HS-27A (cell line): ENCODE results near the gene POMGNT2.

Source experiments
- DNase-seq: peaks from one replicate; pipeline ENCODE4 v3.0.0-alpha.2; 2012; ENCODE audit warnings: low read depth, missing footprints

POMGNT2 gene

DNA sequence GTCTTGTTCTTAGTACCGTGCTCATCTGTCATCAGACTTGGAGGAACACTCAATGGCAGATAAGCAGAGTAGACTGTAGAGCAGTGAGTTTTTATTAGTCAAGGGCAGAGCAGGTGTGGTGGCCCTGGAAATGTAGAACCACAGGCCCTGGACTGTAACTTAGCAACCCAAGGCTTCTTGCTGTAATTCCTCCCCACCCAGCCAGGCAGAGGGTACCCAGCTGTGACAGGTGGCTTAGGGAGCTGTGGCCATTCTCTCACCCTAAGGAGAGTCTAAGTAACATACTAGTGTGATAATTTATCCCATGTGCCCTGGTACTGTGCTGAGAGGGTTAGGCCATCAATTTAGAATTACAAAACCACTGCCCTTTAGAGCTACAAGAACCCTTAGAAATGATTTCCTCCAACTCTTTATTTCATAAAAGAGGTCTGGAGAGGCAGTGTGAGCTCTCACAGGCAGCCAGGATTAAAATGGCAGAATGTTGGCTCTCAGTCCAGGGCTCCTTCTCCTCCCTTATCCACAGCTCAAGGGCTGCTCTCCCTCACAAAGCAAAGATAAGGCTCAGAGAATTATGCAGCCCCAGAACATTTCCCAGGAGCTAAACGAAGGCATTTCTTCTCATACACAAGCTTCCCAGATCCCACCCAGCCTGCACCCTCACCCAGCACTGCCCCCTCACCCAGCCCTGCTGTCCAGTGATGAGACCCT lies 3.0 kb downstream of the POMGNT2 start:
- no peak for DNase-seq

DNA sequence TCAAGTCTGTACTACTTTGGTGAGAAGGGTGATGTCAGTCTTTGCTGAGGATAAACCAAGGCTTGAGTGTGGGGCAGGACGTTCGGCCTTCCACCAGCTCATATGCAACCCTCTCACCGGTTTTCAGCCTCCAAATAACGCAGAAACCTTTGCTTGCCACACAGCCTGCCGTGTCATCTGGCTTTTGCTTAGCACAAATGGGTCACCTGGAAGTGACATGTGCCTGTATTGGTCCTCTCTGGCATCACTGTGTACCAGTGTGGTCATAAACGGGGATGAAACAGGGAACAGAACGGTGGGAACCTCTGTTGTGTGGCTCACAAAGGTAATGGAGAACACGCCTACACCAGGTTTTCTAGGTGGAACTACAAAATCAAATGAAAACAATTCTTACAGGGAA lies 7.1 kb downstream of the POMGNT2 start:
- no peak for DNase-seq

DNA sequence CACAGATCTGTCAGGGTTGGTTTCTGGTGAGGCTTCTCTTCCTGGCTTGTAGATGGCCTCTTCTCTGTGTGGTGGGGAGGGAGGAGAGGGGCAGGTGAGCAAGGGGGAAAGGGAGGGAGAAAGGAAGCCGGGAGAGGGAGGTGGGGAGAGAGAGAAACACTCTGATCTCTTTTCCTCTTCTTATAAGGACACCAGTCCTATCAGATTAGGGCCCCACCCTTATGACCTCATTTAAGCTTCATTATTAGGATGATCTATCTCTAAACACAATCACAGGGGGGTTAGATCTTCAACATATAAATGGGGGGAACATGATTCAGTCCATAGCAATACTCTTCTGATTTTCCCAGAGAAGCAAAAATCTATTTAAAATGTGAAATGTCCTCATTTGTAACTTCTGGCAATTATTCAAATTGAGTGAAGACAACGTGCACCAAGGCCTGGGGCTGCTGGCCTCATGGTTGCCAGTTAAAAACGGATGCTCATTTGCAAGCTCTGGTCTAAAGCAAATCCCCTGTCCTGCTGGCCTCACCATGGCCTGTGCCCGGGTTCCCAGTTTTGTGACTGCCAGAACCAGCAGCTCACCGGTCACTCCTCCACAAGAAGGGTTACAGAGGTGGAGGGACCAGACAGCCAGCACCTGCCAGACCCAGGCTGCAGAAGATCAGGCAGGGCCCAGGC lies 8.3 kb downstream of the POMGNT2 start:
- no peak for DNase-seq

DNA sequence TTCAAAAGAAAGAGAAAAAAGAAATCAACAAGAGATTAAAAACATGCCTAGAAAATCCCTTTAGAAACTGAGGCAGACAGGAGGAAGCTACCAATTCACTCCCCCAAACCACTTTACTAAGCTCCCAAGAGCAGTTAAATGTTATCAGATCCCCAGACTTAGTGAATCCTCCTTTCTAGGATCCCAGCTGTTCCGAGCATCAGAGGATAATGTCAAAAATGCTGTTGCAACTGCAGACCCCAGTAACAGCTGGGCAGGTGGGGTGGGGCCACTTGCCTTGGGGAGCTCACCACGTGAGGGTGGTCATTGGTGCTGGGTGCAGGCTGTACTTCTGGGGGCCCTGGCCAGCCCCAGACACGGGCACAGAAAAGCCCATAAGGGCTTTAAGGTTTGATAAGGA lies 9.1 kb downstream of the POMGNT2 start:
- no peak for DNase-seq

DNA sequence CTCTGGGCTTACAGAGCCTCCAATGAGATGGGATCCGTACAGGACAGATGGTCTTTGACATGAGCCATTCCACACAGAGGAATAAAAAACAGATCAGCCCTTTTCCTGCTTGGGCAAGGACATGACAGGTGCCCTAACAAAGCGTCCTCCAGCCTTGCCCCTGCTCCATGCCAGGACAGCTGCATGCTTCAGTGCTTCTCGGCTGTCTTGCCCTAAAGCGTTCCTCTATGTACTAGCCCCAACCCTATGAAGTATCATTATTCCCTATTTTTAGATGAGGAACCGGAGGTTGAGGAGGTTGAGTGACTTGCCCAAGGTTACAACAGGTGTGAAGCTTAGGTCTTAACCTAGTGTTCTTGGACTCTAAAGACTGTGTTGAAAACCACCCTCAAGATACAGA lies 10.5 kb downstream of the POMGNT2 start:
- no peak for DNase-seq

DNA sequence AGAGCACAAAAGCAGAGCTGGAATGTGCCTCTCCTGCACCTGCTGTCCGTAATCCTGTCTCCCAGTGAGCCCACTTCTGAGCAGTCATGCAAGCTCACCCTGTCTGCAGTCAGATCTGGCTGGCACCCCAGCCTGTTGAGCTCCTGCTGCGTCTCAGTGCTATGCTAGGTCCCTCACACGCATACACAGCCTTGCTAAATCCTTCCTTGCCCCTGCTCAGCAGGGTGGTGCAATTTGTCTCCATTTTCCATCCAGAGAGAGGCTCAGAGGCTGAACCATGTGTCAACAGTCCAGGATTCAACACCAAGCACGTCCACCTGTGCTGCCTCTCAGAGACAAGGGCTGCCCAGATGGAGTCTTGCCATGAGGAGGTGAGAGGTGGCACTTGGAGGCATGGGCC lies 11.0 kb downstream of the POMGNT2 start:
- DNase-seq, result no peak

DNA sequence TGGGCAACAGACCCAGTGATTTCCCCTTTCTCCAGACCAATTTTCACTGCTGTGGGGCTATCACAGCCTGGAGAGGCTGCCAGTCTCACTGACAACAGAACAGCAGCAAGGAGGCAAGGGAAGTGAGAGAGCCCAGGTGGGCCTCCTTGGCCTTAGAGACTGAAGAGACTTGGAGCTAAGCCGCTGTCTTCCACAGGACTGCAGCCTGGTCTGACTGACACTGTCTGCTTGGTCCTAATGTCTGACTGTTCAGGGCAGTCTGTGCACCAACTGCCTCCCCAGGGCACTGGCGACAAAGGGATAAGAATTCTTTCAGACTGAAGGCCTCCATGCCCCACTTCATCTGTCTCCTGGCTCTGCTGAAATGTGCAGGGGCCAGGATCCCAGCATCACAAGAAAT lies 11.5 kb downstream of the POMGNT2 start:
- DNase-seq, result no peak

DNA sequence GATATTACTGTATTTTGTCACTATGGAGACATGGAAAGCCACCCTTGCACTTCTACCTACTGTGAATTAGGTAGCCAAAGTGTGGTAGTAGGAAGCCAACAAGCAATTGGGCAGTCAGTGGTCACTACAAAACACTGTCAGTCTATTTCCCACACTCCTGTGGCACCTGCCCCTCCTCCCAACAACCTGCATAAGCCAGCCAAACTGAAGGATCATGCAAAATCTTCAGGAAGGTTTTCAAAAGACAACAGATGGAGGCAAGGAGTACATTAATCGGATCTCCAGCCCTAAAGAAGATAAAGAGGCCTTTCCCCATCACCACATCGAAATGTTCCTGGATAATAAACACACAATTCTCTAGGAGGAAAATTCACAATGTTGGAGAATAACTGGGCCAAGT lies 11.9 kb downstream of the POMGNT2 start:
- DNase-seq, result no peak

DNA sequence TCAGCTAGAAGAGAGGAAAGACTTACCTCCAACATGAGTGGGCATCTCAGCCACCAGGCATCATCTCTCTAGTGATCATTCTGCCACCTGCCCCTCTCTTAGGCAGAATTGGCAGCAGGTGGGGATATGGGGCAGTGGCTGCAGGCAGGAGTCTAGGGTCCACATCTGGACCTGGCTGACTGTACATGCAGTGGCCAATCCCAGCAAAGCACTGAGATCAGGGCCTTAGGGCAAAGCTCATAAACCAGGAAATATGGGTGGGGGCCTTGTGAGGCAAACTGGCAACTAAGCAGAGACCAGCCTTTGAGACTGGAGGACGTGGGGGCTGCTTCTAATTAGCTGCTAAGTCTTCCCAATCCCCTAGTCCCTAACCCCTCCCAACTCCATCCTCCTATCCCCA lies 12.9 kb downstream of the POMGNT2 start:
- DNase-seq, result no peak

DNA sequence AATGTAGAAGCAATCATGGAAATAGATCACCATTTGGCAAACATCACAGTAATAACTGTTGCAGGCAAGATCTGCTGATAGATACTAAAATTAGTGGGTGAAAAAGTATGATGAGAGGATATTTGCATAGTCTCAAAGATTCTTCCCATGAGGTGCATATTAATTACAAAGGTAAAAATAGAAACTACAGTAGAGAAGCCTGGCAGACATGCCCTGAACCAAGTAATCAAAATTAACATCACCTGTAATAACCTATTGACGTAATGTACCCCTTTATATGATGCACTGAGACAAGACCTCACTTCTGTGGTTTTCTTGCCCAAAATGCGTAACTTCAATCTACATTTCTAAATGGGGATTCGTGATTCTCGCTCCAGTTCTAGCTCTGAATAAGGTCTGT lies 14.4 kb downstream of the POMGNT2 start:
- no peak for DNase-seq

DNA sequence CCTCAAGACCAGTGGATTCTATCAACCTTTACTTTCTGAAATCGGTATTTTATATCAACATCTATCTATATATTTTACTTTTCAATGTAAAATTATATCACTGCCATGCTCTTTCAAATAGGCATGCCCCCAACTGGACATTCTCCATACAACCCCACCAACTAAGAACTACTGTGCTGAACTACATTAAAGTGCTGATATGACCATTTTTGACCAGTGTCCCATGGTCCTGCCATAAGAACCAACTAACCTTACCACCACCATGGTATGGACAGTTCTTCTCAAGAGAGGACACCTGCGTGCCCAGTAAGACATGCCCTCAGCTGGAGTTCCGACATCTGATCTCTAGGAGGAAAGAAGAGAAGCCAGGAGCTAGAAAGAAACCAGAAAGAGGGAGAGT lies 15.6 kb downstream of the POMGNT2 start:
- no peak for DNase-seq

DNA sequence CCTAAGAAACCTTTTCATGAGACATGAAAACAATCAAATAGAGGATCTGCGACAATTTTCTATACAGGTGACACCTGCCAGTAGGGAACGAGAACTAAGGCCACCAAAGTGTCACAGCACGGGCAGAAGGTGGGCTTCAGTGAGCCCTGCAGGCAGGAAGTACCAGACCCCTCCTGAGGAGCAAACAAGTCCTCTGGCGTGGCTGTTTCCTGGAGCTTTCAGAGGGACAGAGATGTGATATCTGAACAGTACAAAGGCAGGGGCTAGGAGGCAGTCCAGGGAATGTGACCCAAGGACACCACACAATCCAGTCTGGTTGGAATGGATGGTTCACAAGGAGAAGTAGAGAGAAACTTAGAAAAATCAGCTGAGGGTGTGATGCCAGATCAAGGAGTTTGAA lies 16.8 kb downstream of the POMGNT2 start:
- no peak for DNase-seq

DNA sequence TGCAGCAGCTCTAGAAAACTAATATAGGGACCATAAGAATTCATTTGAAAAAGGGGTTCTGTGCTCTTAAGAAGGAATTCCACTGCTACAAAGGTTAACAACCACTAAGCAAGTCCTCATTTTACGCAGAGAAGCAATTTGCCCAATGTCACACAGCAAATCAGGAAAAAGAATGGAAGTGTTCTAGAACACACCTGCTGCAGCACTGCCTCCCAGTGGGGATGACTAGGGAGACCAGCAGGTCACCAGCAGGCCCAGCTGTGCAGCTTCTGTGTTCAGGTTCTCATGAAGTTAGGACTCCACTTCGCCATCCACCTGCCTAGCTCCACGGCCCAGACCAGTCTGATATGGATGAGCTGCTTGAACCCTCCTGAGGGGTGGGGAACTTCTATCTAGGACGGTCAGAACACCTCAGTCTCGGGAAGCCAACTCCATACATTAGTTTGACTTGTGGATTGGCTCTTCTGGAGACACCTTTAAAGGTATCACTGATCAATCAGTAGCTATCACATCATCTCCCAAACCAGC lies 18.6 kb downstream of the POMGNT2 start:
- no peak for DNase-seq

DNA sequence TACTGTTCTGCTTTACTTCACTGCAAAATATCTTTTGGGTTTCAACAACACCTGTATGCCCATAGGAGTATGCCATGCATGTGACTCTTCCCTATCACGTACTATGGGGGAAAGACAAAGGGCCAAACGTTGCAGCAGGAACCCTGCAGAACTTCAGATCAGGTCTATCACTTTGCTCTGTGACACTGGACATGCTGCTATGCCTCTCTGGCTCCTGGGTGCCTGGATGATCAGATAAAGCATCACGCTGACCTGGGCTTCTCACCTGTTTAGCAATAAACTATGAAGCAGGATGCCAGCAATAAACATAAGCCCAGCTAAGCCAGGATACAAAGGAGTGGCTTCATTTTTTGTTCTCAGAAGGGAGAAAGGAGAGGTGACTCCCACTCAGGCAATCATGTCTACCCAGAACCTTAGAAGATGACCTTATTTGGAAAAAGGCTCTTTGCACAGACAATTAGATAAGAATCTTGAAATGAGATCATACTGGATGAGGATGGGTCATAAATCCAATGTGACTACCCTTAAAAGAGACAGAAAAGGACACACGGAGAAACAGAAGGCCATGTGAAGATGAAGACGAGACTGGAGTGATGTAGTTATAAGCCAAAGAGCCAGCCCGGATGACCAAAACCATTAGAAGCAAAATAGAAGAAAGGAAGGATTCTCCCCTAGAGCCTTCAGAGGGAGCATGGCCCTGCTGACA lies 19.3 kb downstream of the POMGNT2 start:
- no peak for DNase-seq

DNA sequence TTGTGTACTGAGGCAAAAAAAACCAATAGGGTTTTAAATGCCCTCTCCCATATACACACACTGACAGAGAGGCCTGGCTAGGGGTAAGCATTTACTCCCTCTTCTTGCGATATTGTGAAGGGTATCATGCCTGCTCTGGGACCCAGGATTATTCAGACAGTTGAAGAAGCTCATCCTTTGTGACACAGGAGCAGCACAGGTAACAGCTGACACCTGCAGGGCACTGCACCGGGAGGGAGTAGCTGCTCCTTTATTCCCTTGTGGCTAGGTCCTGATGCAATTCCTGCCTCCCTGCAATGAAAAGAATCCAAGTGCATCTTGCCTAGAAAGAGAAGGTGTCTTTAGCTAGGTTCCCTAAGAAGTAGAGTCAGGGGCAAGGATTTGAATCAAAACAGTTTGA lies 23.4 kb downstream of the POMGNT2 start:
- DNase-seq, result no peak

DNA sequence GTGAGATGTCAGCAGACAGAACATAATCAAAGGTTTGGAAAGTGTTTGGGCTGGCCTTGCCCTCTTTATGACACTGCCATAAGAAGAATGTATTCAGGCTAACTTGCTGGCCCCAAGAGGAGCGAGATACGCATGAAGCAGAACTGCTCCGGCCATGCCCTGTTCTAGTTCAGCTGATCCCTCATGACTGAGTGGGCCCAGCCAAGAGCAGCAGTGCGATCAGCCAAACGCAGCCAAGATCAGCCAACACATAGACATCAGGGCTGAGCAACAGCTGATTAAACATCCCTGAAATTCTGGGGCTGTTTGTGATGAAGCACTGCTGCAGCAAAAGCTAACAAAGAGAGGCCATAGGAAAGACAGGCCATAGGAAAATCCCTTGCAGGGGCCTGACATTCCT lies 24.1 kb downstream of the POMGNT2 start:
- DNase-seq, result no peak

DNA sequence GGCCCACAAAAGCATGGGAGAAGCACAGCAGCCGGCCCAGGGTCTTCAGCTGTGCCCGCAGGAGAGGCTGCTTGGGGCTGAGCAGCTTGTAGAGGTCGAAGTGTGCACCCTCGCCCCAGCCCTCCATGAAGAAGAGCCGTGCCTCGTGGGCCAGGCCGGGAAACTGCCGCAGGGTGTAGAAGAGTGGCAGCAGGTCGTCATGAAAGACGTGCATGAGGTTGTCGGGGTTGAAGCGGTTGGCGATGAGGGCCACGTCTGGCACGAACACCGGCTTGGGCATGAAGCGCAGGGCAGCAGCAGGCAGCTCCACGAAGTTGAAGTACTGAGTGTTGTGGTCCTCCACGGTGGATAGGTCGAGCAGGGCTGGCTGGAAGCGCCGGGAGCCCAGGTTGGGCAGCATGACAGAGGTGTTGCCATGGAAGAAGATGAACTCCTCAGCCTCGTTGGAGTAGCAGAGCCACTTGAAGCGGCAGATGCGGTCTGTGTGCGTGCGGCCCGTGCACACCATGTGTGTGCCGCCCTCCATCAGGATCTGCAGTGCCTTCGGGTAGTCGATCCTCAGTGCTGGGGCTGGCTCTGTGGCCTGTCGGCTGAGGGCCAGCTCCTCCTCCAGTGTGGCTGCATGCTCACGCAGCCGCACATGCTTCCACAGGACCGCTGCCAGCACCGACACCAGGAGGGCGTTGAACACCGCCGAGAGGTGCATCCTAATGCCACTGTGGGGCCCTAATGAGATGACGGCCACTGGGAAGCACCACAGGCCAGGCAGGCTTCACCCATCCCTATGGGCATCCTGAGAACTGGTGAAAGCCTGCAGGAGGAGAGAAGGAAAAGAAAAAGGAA lies 24.9 kb downstream of the POMGNT2 start:
- no peak for DNase-seq

DNA sequence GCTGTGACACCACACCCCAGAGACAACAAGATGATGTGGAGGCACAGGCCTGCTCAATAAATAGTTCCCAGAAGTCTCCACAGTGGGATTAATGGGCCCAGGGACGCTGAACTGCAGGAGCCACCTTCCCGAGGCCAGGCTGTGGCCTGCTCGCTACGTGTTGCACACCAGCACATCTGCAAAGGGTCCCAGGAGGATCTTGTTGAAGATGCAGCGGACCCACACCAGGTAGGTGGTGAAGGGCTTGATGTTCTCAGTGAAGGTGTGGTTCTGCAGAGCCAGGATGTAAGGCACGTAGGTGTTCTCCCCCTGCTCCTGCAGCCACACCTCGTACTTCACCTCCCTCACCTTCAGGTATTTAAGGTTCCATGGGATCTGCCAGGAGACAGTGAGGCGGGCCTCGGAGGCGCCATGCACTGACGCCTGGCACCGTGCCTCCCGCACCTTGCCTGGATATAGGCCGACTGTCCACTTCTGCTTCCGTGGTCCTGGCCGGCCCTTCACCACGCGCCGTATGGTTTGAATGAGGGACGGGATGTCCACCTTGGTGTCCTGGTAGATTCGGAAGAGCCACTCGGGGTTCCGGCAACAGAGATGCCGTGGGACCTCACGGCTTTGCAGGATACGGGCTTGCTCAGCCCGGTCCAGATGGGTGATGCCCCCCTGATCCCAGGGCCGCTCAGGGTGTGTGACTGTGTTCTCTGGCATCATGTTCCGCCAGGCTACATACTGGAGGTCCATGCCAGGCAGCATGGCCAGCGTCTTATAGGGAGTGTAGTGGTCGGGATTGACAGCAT lies 26.1 kb downstream of the POMGNT2 start:
- no peak for DNase-seq

DNA sequence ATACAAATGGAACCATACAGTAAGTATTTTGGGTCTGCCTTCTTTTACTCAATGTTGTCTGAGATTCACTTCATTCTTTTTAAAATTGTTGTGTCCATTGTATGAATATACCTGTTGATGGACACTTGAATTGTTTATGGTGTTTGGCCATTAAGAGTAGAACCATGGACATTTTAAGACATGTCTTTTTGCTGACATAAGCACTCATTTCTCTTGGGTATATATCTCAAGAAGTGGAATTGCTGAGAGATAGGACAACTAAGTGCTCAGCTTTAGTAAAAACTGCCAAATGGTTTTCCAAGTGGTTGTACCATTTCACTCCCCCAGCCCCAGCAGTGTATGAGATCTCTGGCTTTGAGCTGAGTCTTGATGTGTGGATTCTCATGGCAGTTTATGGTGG lies 28.2 kb downstream of the POMGNT2 start:
- no peak for DNase-seq

DNA sequence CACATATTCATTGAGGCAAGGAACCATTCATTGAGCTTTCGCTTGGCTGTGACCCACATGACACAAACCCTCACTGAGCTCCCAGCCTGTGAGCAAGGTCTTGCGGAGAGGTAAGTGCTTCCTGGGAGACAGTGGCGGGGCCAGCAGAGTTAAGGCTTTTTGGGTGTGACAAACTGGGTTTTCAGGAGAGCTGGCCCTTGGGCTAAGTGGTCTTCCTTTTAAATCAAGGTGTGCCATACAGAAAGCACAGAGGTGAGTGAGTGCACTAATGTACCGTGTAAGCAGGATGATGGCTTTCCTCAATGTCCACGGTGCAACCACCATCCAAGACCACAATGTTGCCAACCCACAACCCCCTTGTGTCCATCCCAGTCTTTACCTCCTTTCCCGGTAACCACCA lies 28.6 kb downstream of the POMGNT2 start:
- DNase-seq, result no peak

DNA sequence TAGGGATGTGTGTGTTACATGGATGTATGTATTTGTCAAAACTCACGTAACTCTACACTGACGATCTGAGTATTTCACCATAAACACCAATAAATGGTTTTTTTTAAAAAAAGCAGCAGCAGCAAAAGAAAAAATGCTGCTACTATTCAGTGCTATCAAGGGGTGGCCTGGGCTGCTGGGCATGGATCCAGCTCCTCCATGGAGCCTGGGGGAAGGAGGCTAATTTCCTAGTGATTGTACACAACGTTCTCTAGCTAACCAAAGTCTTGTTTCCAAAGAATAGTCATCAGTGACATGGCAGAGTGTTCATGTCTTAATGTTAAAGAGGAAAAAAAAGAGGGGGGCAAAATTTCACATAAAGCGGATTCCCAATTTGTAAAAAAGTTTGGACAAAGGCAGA lies 29.0 kb downstream of the POMGNT2 start:
- no peak for DNase-seq
